HCT116 (cell line): ENCODE measurements around the gene NMB. TPM values are rescaled to one million over a fixed set of nuclear protein-coding genes. Genes with fewer than 3 reads are reported as not detected.

Source experiments
- ATAC-seq: fragments of 200-7000 bp; cut with Tn5 transposase; 2 replicates; pipeline ENCODE4 v1.9.1; 2020; ENCODE audit warnings: mild to moderate bottlenecking, moderate library complexity
- BruUV-seq: library from RNA; stranded (reverse); fragments of 400-500 nt; replicated peaks from 2 replicates; lab custom pipeline; 2021; lab: Mats Ljungman, UMichigan
- CTCF ChIA-PET: fragments of 300-600 bp; sonication (Branson Sonifier 250); formaldehyde crosslinking; loops from one replicate; lab custom pipeline; 2021; ENCODE audit warnings: antibody characterized with exemption; lab: Charles Lee
- POLR2A ChIA-PET: fragments of 300-600, 350-600 bp; sonication (Branson Sonifier 250); formaldehyde crosslinking; loops from one replicate; lab custom pipeline; 2021; ENCODE audit warnings: antibody characterized with exemption; lab: Charles Lee
- RAD21 ChIA-PET, 2 experiments: fragments of 300-600 bp; sonication (Branson Sonifier 250); formaldehyde crosslinking; loops; one replicate each; lab custom pipeline; 2023; ENCODE audit warnings: low total read pairs in 2 of 2; ENCODE audit not compliant: uncharacterized antibody in 2 of 2, unreplicated experiment in 2 of 2, low non-redundant PET in 1 of 2; lab: Charles Lee
- DNase-seq: peaks from one replicate; pipeline ENCODE4 v3.0.0-alpha.2; 2010; ENCODE audit warnings: low read depth, low spot score
- H2AFZ ChIP-seq: fragments of 200-600 bp; shearing (Covaris generic), sonication (generic); 2 replicates; pipeline ENCODE4 v1.6.1; 2017; ENCODE audit warnings: low read depth, mixed run types, mixed read lengths, antibody characterized with exemption, low read length; ENCODE audit not compliant: poor library complexity, severe bottlenecking
- H3K27ac ChIP-seq: 2 replicates; pipeline ENCODE4 v1.5.1; 2012; ENCODE audit warnings: low read depth, low read length
- H3K27me3 ChIP-seq: fragments of 200-600 bp; sonication (generic); 2 replicates; pipeline ENCODE4 v1.6.1; 2016; ENCODE audit warnings: mixed run types, low read length, mixed read lengths; ENCODE audit not compliant: insufficient read depth
- H3K36me3 ChIP-seq, 2 experiments: fragments of 200-500 bp in 1 of 2; fragments of 200-600 bp in 1 of 2; sonication (Bioruptor generic) in 1 of 2; sonication (generic) in 1 of 2; 2 replicates each; pipeline versions ENCODE4 v1.5.1 to v1.6.1; 2014 to 2016; ENCODE audit warnings: low read length in 2 of 2, inconsistent platforms in 1 of 2, mixed read lengths in 1 of 2, mixed run types in 1 of 2; ENCODE audit not compliant: insufficient read depth in 2 of 2, control insufficient read depth in 1 of 2
- H3K4me1 ChIP-seq, 2 experiments: fragments of 200-600 bp in 1 of 2; sonication (generic) in 1 of 2; 2 replicates each; pipeline versions ENCODE4 v1.5.1 to v1.6.1; 2012 to 2017; ENCODE audit warnings: low read length in 2 of 2, inconsistent platforms in 1 of 2, mild to moderate bottlenecking in 1 of 2, mixed read lengths in 1 of 2, mixed run types in 1 of 2, moderate library complexity in 1 of 2; ENCODE audit not compliant: insufficient read depth in 2 of 2, control insufficient read depth in 1 of 2
- H3K4me2 ChIP-seq: fragments of 200-600 bp; sonication (generic); 2 replicates; pipeline ENCODE4 v1.6.1; 2017; ENCODE audit warnings: mixed run types, low read length, mixed read lengths
- H3K4me3 ChIP-seq, 2 experiments: fragments of 200-600 bp in 1 of 2; sonication (generic) in 1 of 2; replicated peaks in 1 of 2; 2 replicates each; pipeline ENCODE4 v1.5.1; 2011 to 2016; ENCODE audit warnings: low read length in 2 of 2, control low read depth in 1 of 2, low read depth in 1 of 2, mild to moderate bottlenecking in 1 of 2, mixed read lengths in 1 of 2, mixed run types in 1 of 2
- H3K79me2 ChIP-seq: fragments of 200-600 bp; sonication (generic); 2 replicates; pipeline ENCODE4 v1.6.1; 2017; ENCODE audit warnings: mild to moderate bottlenecking, mixed run types, low read length, moderate library complexity, mixed read lengths; ENCODE audit not compliant: insufficient read depth
- H3K9ac ChIP-seq: fragments of 200-600 bp; sonication (generic); 2 replicates; pipeline ENCODE4 v1.6.1; 2016; ENCODE audit warnings: low read length, mixed read lengths
- H3K9me2 ChIP-seq: fragments of 200-600 bp; sonication (generic), shearing (Covaris generic); 2 replicates; pipeline ENCODE4 v1.6.1; 2017; ENCODE audit warnings: mixed run types, mild to moderate bottlenecking, moderate library complexity; ENCODE audit not compliant: insufficient read depth
- H3K9me3 ChIP-seq, 2 experiments: fragments of 200-500 bp in 1 of 2; fragments of 200-600 bp in 1 of 2; sonication (Bioruptor generic) in 1 of 2; sonication (generic) in 1 of 2; 2 replicates each; pipeline ENCODE4 v1.6.1; 2014 to 2017; ENCODE audit warnings: low read length in 2 of 2, mixed read lengths in 2 of 2, inconsistent platforms in 1 of 2, low read depth in 1 of 2, mild to moderate bottlenecking in 1 of 2, mixed run types in 1 of 2, moderate library complexity in 1 of 2; ENCODE audit not compliant: control insufficient read depth in 1 of 2, insufficient read depth in 1 of 2
- H4K20me1 ChIP-seq: fragments of 200-600 bp; sonication (generic), shearing (Covaris generic); 2 replicates; pipeline ENCODE4 v1.6.1; 2017; ENCODE audit warnings: mixed run types, mild to moderate bottlenecking, moderate library complexity; ENCODE audit not compliant: insufficient read depth
- CBX3 ChIP-seq: IDR thresholded peaks from 2 replicates; pipeline ENCODE4 v1.6.1; 2012; ENCODE audit warnings: low read depth
- CEBPB ChIP-seq: IDR thresholded peaks from 2 replicates; pipeline ENCODE4 v1.6.1; 2012; ENCODE audit warnings: low read depth
- EGR1 ChIP-seq: IDR thresholded peaks from 2 replicates; pipeline ENCODE4 v1.6.1; 2012; ENCODE audit warnings: low read depth
- EZH2 ChIP-seq: fragments of 200-600 bp; sonication (generic); IDR thresholded peaks from 2 replicates; pipeline ENCODE4 v1.6.1; 2017; ENCODE audit warnings: antibody characterized with exemption, mixed run types
- FOSL1 ChIP-seq: IDR thresholded peaks from 2 replicates; pipeline ENCODE4 v1.6.1; 2012; ENCODE audit warnings: low read depth
- POLR2A ChIP-seq: IDR thresholded peaks from 2 replicates; pipeline ENCODE4 v1.7.0; 2011; ENCODE audit warnings: borderline replicate concordance; ENCODE audit not compliant: insufficient read depth, insufficient read length; ENCODE audit errors: extremely low read depth
- POLR2AphosphoS5 ChIP-seq: IDR thresholded peaks from 2 replicates; pipeline ENCODE4 v1.6.1; 2011; ENCODE audit warnings: mild to moderate bottlenecking, low read depth, low read length, moderate library complexity
- SIN3A ChIP-seq: IDR thresholded peaks from 2 replicates; pipeline ENCODE4 v1.6.1; 2012; ENCODE audit warnings: low read depth
- SRF ChIP-seq: IDR thresholded peaks from 2 replicates; pipeline ENCODE4 v1.6.1; 2012; ENCODE audit warnings: low read depth
- YY1 ChIP-seq: IDR thresholded peaks from 2 replicates; pipeline ENCODE4 v1.6.1; 2011; ENCODE audit warnings: low read length, low read depth, moderate library complexity, mild to moderate bottlenecking; ENCODE audit not compliant: insufficient replicate concordance; ENCODE audit errors: extremely low read depth
- ZFX ChIP-seq: fragments of 450-650 bp; IDR thresholded peaks from 2 replicates; pipeline ENCODE4 v1.6.1; 2017
- ZNF274 ChIP-seq: fragments of 200-500 bp; sonication (Bioruptor generic); IDR thresholded peaks from 2 replicates; pipeline ENCODE4 v1.6.1; 2014; ENCODE audit warnings: mild to moderate bottlenecking, low read depth, low read length, inconsistent platforms
- intact Hi-C: fragments of 100-400 bp; cut with micrococcal nuclease; formaldehyde crosslinking; loops from 2 replicates; pipeline ENCODE4 v1.10.0; 2022
- total RNA-seq: library from RNA; stranded (reverse); gene quantifications from one replicate; pipeline ENCODE4 v1.2.1, GENCODE V29; 2021; ENCODE audit not compliant: unreplicated experiment
- TF ChIP-seq, protein P1 (sequence below): IDR thresholded peaks from 2 replicates; pipeline ENCODE4 v1.6.1; 2012; ENCODE audit warnings: low read depth
- TF ChIP-seq, protein P2 (sequence below): IDR thresholded peaks from 2 replicates; pipeline ENCODE4 v1.6.1; 2012
- TF ChIP-seq, protein P3 (sequence below), 3 experiments: fragments of 200-600 bp in 1 of 3; sonication (generic) in 1 of 3; IDR thresholded peaks in 2 of 3; conservative IDR thresholded peaks in 1 of 3; 2 replicates each; pipeline ENCODE4 v1.5.1; 2012 to 2017; ENCODE audit warnings: low read depth in 2 of 3, low read length in 2 of 3, antibody characterized with exemption in 1 of 3, borderline replicate concordance in 1 of 3, control low read depth in 1 of 3, mild to moderate bottlenecking in 1 of 3, mixed read lengths in 1 of 3, mixed run types in 1 of 3, moderate library complexity in 1 of 3; ENCODE audit not compliant: insufficient read depth in 1 of 3

The NMB gene
- total RNA-seq, 1 experiment from 2014 or later = 9.8 TPM

DNA sequence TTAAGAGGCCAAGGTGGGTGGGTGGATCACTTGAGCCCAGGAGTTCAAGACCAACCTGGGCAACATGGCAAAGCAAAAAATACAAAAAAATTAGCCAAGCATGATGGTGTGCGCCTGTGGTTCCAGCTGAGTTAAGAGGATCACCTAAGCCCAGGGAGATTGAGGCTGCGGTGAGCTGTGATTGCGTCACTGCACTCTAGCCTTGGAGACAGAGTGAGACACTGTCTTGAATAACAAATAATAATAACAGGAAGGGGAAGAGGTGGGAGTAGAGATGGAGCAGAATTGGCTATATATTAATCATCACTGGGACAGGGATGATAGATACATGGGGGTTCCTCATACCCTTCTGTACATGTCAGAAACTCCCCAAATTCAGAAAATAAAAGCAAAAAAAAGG lies 23.8 kb upstream of the NMB start:
- CTCF ChIA-PET = no interaction called here
- DNase-seq = no peak

More for the DNA sequence above, 23.8 kb upstream of the NMB start:
- Histone ChIP-seq H3K27me3 (no peaks in the 10 kb centered on the region), H3K9me2 (no peaks in the 10 kb centered on the region), H3K4me3 (no peak overlapping the region), H3K79me2 (peaks cover 31% of the 10 kb centered on the region), H4K20me1 (no peaks in the 10 kb centered on the region; the same call in 1 of the 2 replicates), H3K4me1 (peaks cover 13 to 27% of the 10 kb centered on the region in 2 experiments), H3K27ac (no peak overlapping the region), H3K9ac (no peak overlapping the region), H3K4me2 (no peak overlapping the region), H3K9me3 (no peaks in the 10 kb centered on the region), H2AFZ (no peak overlapping the region), H3K36me3 (peaks cover 11 to 20% of the 10 kb centered on the region in 2 experiments)
- BruUV-seq = no TSS peak
- ChIA-PET RAD21 (no interaction called here), POLR2A (interaction anchor here (0.9 kb wide), 1 partner anchor 19 kb away, joined by 4 read pairs; no protein-coding TSS in a partner anchor)
- intact Hi-C loops = no loop called here
- no peak for TF ChIP-seq POLR2A
- TF ChIP-seq YY1 = no peak
- no peak for TF ChIP-seq EGR1
- no peak for TF ChIP-seq CEBPB
- TF ChIP-seq ZFX = no peak
- TF ChIP-seq, protein P1, sequence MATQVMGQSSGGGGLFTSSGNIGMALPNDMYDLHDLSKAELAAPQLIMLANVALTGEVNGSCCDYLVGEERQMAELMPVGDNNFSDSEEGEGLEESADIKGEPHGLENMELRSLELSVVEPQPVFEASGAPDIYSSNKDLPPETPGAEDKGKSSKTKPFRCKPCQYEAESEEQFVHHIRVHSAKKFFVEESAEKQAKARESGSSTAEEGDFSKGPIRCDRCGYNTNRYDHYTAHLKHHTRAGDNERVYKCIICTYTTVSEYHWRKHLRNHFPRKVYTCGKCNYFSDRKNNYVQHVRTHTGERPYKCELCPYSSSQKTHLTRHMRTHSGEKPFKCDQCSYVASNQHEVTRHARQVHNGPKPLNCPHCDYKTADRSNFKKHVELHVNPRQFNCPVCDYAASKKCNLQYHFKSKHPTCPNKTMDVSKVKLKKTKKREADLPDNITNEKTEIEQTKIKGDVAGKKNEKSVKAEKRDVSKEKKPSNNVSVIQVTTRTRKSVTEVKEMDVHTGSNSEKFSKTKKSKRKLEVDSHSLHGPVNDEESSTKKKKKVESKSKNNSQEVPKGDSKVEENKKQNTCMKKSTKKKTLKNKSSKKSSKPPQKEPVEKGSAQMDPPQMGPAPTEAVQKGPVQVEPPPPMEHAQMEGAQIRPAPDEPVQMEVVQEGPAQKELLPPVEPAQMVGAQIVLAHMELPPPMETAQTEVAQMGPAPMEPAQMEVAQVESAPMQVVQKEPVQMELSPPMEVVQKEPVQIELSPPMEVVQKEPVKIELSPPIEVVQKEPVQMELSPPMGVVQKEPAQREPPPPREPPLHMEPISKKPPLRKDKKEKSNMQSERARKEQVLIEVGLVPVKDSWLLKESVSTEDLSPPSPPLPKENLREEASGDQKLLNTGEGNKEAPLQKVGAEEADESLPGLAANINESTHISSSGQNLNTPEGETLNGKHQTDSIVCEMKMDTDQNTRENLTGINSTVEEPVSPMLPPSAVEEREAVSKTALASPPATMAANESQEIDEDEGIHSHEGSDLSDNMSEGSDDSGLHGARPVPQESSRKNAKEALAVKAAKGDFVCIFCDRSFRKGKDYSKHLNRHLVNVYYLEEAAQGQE = no peak
- TF ChIP-seq, protein P2, sequence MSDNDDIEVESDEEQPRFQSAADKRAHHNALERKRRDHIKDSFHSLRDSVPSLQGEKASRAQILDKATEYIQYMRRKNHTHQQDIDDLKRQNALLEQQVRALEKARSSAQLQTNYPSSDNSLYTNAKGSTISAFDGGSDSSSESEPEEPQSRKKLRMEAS = no peak
- TF ChIP-seq EZH2 = no peak
- TF ChIP-seq, protein P3, sequence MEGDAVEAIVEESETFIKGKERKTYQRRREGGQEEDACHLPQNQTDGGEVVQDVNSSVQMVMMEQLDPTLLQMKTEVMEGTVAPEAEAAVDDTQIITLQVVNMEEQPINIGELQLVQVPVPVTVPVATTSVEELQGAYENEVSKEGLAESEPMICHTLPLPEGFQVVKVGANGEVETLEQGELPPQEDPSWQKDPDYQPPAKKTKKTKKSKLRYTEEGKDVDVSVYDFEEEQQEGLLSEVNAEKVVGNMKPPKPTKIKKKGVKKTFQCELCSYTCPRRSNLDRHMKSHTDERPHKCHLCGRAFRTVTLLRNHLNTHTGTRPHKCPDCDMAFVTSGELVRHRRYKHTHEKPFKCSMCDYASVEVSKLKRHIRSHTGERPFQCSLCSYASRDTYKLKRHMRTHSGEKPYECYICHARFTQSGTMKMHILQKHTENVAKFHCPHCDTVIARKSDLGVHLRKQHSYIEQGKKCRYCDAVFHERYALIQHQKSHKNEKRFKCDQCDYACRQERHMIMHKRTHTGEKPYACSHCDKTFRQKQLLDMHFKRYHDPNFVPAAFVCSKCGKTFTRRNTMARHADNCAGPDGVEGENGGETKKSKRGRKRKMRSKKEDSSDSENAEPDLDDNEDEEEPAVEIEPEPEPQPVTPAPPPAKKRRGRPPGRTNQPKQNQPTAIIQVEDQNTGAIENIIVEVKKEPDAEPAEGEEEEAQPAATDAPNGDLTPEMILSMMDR (IDR thresholded peaks at IDR 0.05 in 2 of 3, conservative IDR thresholded peaks at IDR 0.05 in 1 of 3; ENCODE audit: borderline replicate concordance in 1 of 3, insufficient read depth in 1 of 3, low read depth in 2 of 3, low read length in 2 of 3) = no peak
- no peak for TF ChIP-seq POLR2AphosphoS5
- no peak for TF ChIP-seq FOSL1
- TF ChIP-seq ZNF274 = no peak
- no peak for TF ChIP-seq CBX3
- no peak for TF ChIP-seq SIN3A
- TF ChIP-seq SRF = no peak
- ATAC-seq = no peak
